A549 (cell line): ENCODE data around the gene AMPD3. TPM values are rescaled to one million over a fixed set of nuclear protein-coding genes. Genes with fewer than 3 reads are reported as not detected.

Source experiments
- ATAC-seq, 2 experiments: fragments of 200-7000 bp in 1 of 2; fragments of >200 bp in 1 of 2; cut with Nextera tagmentation in 1 of 2; cut with Tn5 transposase in 1 of 2; 3 replicates each; pipeline versions ENCODE4 v1.8.0 to v1.9.1; 2018 to 2020; ENCODE audit warnings: mild to moderate bottlenecking in 1 of 2, moderate library complexity in 1 of 2
- CTCF ChIA-PET: fragments of 300-600 bp; sonication (Branson Sonifier 250); formaldehyde crosslinking; extraction: SDS; loops from one replicate; lab custom pipeline; 2021; ENCODE audit warnings: antibody characterized with exemption, inconsistent platforms; lab: Yijun Ruan, JAX
- POLR2A ChIA-PET: fragments of 350-600 bp; formaldehyde crosslinking; extraction: SDS; loops from one replicate; lab custom pipeline; 2021; ENCODE audit warnings: antibody characterized with exemption, inconsistent platforms; lab: Yijun Ruan, JAX
- DNase-seq, 2 experiments: peaks; one replicate each; pipeline versions ENCODE4 v3.0.0 to v3.0.0-alpha.2; 2011 to 2016; ENCODE audit warnings: low read depth in 1 of 2, low spot score in 1 of 2
- FAIRE-seq: peaks from 2 replicates; lab custom pipeline; 2011; peaks lifted over from hg19 to GRCh38; lab: Jason Lieb, UNC
- H3K27ac ChIP-seq, 2 experiments: fragments of >200 bp; sonication (Bioruptor Twin); formaldehyde crosslinking; 3 replicates each; pipeline ENCODE4 v1.5.1; 2016 to 2017
- H3K4me1 ChIP-seq: fragments of >200 bp; sonication (Bioruptor Twin); formaldehyde crosslinking; 3 replicates; pipeline ENCODE4 v1.6.1; 2016
- H3K4me2 ChIP-seq: fragments of >200 bp; sonication (Bioruptor Twin); formaldehyde crosslinking; 3 replicates; pipeline ENCODE4 v1.6.1; 2016
- H3K4me3 ChIP-seq: fragments of >200 bp; sonication (Bioruptor Twin); formaldehyde crosslinking; 3 replicates; pipeline ENCODE4 v1.5.1; 2016
- H3K9me3 ChIP-seq: fragments of >200 bp; sonication (Bioruptor Twin); formaldehyde crosslinking; 3 replicates; pipeline ENCODE4 v1.6.1; 2016
- BHLHE40 ChIP-seq: IDR thresholded peaks from 2 replicates; pipeline ENCODE4 v1.6.1; 2012; ENCODE audit warnings: low read depth, low read length, inconsistent platforms
- CHD2 ChIP-seq: fragments of 150-350 bp; IDR thresholded peaks from 2 replicates; pipeline ENCODE4 v1.6.1; 2014; ENCODE audit warnings: low read length; ENCODE audit not compliant: partially characterized antibody
- CHD4 ChIP-seq: fragments of 200-600 bp; sonication (generic); IDR thresholded peaks from 2 replicates; pipeline ENCODE4 v1.6.1; 2016; ENCODE audit warnings: antibody characterized with exemption, mild to moderate bottlenecking, borderline replicate concordance
- EHF ChIP-seq: fragments of 250-450 bp; sonication (Bioruptor Pico); IDR thresholded peaks from 2 replicates; pipeline ENCODE4 v1.5.0; 2020; ENCODE audit warnings: mild to moderate bottlenecking
- EHMT2 ChIP-seq: fragments of 200-600 bp; sonication (generic); IDR thresholded peaks from 2 replicates; pipeline ENCODE4 v1.6.1; 2016; ENCODE audit warnings: antibody characterized with exemption, low read depth, mild to moderate bottlenecking, moderate library complexity
- EP300 ChIP-seq, 2 experiments: fragments of >200 bp; sonication (Bioruptor Twin); formaldehyde crosslinking; IDR thresholded peaks; 2 replicates in 1 of 2; 3 replicates in 1 of 2; pipeline ENCODE4 v1.6.1; 2016 to 2017
- ESRRA ChIP-seq: fragments of 150-350 bp; IDR thresholded peaks from 2 replicates; pipeline ENCODE4 v1.6.1; 2014; ENCODE audit warnings: mild to moderate bottlenecking, low read length, borderline replicate concordance
- FOSB ChIP-seq: fragments of 250-450 bp; sonication (Bioruptor Pico); IDR thresholded peaks from 2 replicates; pipeline ENCODE4 v1.5.0; 2020; ENCODE audit warnings: mild to moderate bottlenecking, moderate library complexity
- FOSL2 ChIP-seq, 2 experiments: fragments of 450-650 bp in 1 of 2; fragments of >200 bp in 1 of 2; sonication (Bioruptor Twin) in 1 of 2; formaldehyde crosslinking; IDR thresholded peaks; 2 replicates each; pipeline versions ENCODE4 v1.5.0 to v1.6.1; 2016 to 2020; ENCODE audit warnings: mild to moderate bottlenecking in 1 of 2, moderate library complexity in 1 of 2
- HDAC2 ChIP-seq: fragments of 200-600 bp; sonication (generic); IDR thresholded peaks from 2 replicates; pipeline ENCODE4 v1.6.1; 2016
- HEYL ChIP-seq: fragments of 250-450 bp; sonication (Bioruptor Pico); IDR thresholded peaks from 2 replicates; pipeline ENCODE4 v1.8.0; 2021; ENCODE audit warnings: mild to moderate bottlenecking, moderate library complexity
- HOXB13 ChIP-seq: fragments of 250-450 bp; sonication (Bioruptor Pico); IDR thresholded peaks from 2 replicates; pipeline ENCODE4 v1.5.0; 2020; ENCODE audit warnings: low read depth, mild to moderate bottlenecking, moderate library complexity
- HOXB5 ChIP-seq: fragments of 250-450 bp; sonication (Bioruptor Pico); IDR thresholded peaks from 2 replicates; pipeline ENCODE4 v1.5.0; 2020; ENCODE audit warnings: mild to moderate bottlenecking, moderate library complexity
- JUN ChIP-seq, 2 experiments: fragments of >200 bp; sonication (Bioruptor Twin); formaldehyde crosslinking; IDR thresholded peaks; 2 replicates in 1 of 2; 3 replicates in 1 of 2; pipeline ENCODE4 v1.6.1; 2016 to 2017
- KDM5A ChIP-seq: fragments of 200-600 bp; sonication (generic); IDR thresholded peaks from 2 replicates; pipeline ENCODE4 v1.6.1; 2016; ENCODE audit warnings: antibody characterized with exemption, mild to moderate bottlenecking
- NR3C1 ChIP-seq: fragments of >200 bp; sonication (Bioruptor Twin); formaldehyde crosslinking; IDR thresholded peaks from 3 replicates; pipeline ENCODE4 v1.6.1; 2017
- PHF8 ChIP-seq: fragments of 200-600 bp; sonication (generic); IDR thresholded peaks from 2 replicates; pipeline ENCODE4 v1.6.1; 2016; ENCODE audit warnings: low read depth, mild to moderate bottlenecking, antibody characterized with exemption, moderate library complexity, borderline replicate concordance
- POLR2AphosphoS2 ChIP-seq: conservative IDR thresholded peaks from 2 replicates; pipeline ENCODE4 v1.6.1; 2012; ENCODE audit warnings: low read length, improper control_type of control experiment, inconsistent platforms
- RCOR1 ChIP-seq: fragments of 150-350 bp; IDR thresholded peaks from 2 replicates; pipeline ENCODE4 v1.6.1; 2014; ENCODE audit warnings: antibody characterized with exemption, low read length, low read depth
- RNF2 ChIP-seq: fragments of 200-600 bp; sonication (generic); IDR thresholded peaks from 2 replicates; pipeline ENCODE4 v1.6.1; 2016; ENCODE audit warnings: low read depth, mild to moderate bottlenecking, antibody characterized with exemption, moderate library complexity, borderline replicate concordance
- WGBS: methylation state at CpG from one replicate; pipeline ENCODE4 v1.1.6; 2017; ENCODE audit errors: missing lambda C conversion rate; 5-methylcytosine and 5-hydroxymethylcytosine counted together
- polyA plus RNA-seq, 4 experiments: library from polyadenylated mRNA; depleted of rRNA in 3 of 4; stranded (reverse); fragments of >200 nt; fragmentation: RNase III in 1 of 4; extraction: RNeasy Plus Mini Kit Qiagen cat#74134 plus additional on column Dnase treatment in 1 of 4; gene quantifications; 2 replicates in 3 of 4; 3 replicates in 1 of 4; pipeline ENCODE4 v1.2.3, GENCODE V29; 2011 to 2017
- TF ChIP-seq, protein P1 (sequence below): fragments of >200 bp; sonication (Bioruptor Twin); formaldehyde crosslinking; IDR thresholded peaks from 2 replicates; pipeline ENCODE4 v1.6.1; 2016
- TF ChIP-seq, protein P2 (sequence below): fragments of 250-450 bp; sonication (Bioruptor Pico); IDR thresholded peaks from 2 replicates; pipeline ENCODE4 v1.5.0; 2020; ENCODE audit warnings: low read depth, mild to moderate bottlenecking, moderate library complexity
- TF ChIP-seq, protein P3 (sequence below): fragments of >200 bp; sonication (Bioruptor Twin); formaldehyde crosslinking; IDR thresholded peaks from 3 replicates; pipeline ENCODE4 v1.5.1; 2016
- TF ChIP-seq, protein P4 (sequence below): fragments of 250-450 bp; sonication (Bioruptor Pico); IDR thresholded peaks from 2 replicates; pipeline ENCODE4 v1.5.0; 2021; ENCODE audit warnings: mild to moderate bottlenecking, moderate library complexity, borderline replicate concordance

AMPD3 gene
- polyA plus RNA-seq, 2 of the 4 experiments (the other 2 are of a cell fraction) = 3.1 to 4.7 TPM

DNA sequence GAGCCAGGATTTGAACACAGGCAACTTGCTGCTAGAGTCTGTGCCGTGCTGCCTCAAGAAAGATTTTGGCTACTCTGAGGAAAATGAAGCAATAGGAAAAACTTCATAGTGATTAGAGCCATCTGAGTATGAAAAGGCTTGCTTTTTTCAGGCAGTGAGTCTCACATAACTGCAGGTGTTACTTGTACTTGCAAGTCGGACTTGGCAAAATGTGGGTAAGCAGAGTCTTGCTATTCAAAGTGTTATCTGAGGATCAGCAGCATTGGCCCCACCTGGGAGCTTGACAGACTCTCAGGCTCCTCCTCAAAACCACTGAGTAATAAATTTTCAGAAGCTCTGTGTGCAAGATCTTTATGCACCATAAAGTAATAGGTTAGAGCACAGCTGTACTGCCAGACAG, 67.9 kb downstream of the AMPD3 start:
- FAIRE-seq (no peak), DNase-seq (no peak), ATAC-seq (no peak)
- H3K4me3 ChIP-seq = no peak overlapping the region
- no peaks in the 10 kb centered on the region for H3K9me3 ChIP-seq
- CTCF ChIA-PET = interaction anchor here (0.6 to 1.8 kb wide), 4 partner anchors 11 to 214 kb away, joined by 3 to 6 read pairs (median 4); partner anchors contain the start of gene RNF141
- peaks cover 24% of the 10 kb centered on the region for H3K4me1 ChIP-seq
- WGBS = 83% methylated on average over 2 of the region's 2 CpGs
- no peak overlapping the region for H3K27ac ChIP-seq
- no peak overlapping the region for H3K4me2 ChIP-seq
- POLR2A ChIA-PET = no interaction called here
- TF ChIP-seq RCOR1 = no peak
- no peak for TF ChIP-seq NR3C1
- TF ChIP-seq, protein P1, sequence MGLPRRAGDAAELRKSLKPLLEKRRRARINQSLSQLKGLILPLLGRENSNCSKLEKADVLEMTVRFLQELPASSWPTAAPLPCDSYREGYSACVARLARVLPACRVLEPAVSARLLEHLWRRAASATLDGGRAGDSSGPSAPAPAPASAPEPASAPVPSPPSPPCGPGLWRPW = no peak
- no peak for TF ChIP-seq EHF (CRISPR knock-in tag)
- TF ChIP-seq ESRRA = no peak
- TF ChIP-seq EHMT2 = no peak
- no peak for TF ChIP-seq RNF2
- no peak for TF ChIP-seq CHD4
- TF ChIP-seq FOSB (CRISPR knock-in tag) = no peak
- no peak for TF ChIP-seq POLR2AphosphoS2
- TF ChIP-seq HDAC2 = no peak
- no peak for TF ChIP-seq BHLHE40
- no peak for TF ChIP-seq FOSL2 (IDR thresholded peaks at IDR 0.05)
- TF ChIP-seq FOSL2 (CRISPR knock-in tag; IDR thresholded peaks at IDR 0.05) = no peak
- TF ChIP-seq PHF8 = no peak
- no peak for TF ChIP-seq EP300 (IDR thresholded peaks at IDR 0.05)
- no peak for TF ChIP-seq CHD2
- TF ChIP-seq, protein P2, sequence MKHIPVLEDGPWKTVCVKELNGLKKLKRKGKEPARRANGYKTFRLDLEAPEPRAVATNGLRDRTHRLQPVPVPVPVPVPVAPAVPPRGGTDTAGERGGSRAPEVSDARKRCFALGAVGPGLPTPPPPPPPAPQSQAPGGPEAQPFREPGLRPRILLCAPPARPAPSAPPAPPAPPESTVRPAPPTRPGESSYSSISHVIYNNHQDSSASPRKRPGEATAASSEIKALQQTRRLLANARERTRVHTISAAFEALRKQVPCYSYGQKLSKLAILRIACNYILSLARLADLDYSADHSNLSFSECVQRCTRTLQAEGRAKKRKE = no peak
- TF ChIP-seq, protein P3, sequence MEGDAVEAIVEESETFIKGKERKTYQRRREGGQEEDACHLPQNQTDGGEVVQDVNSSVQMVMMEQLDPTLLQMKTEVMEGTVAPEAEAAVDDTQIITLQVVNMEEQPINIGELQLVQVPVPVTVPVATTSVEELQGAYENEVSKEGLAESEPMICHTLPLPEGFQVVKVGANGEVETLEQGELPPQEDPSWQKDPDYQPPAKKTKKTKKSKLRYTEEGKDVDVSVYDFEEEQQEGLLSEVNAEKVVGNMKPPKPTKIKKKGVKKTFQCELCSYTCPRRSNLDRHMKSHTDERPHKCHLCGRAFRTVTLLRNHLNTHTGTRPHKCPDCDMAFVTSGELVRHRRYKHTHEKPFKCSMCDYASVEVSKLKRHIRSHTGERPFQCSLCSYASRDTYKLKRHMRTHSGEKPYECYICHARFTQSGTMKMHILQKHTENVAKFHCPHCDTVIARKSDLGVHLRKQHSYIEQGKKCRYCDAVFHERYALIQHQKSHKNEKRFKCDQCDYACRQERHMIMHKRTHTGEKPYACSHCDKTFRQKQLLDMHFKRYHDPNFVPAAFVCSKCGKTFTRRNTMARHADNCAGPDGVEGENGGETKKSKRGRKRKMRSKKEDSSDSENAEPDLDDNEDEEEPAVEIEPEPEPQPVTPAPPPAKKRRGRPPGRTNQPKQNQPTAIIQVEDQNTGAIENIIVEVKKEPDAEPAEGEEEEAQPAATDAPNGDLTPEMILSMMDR = no peak
- no peak for TF ChIP-seq HOXB5
- no peak for TF ChIP-seq HOXB13 (CRISPR knock-in tag)

DNA sequence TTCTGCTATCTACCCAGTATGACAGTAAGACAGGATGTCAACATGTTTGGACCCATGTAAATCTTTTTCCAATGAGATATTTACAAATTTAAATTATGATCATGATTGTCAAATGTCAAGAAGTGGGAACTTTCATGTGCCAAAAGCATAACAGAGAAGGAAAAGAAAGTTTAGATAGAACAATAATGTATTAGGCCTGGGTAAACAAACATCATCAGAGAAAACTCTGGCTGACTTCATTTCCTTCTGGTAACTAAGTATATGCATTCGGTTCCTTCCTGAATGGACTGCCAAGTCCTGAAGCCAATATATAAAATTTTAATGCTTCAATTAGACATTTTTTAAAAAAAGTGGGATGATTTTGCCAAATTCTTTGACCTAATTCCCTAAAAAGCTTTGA, 69.4 kb downstream of the AMPD3 start:
- ATAC-seq = no peak
- 76% methylated on average over 1 of the region's 1 CpG for WGBS
- Histone ChIP-seq H3K4me1 (peaks cover 39% of the 10 kb centered on the region), H3K27ac (no peak overlapping the region), H3K4me2 (no peak overlapping the region), H3K4me3 (no peak overlapping the region), H3K9me3 (no peaks in the 10 kb centered on the region)
- TF ChIP-seq KDM5A (no peak), JUN (IDR thresholded peaks at IDR 0.05) (no peak), HEYL (CRISPR knock-in tag) (no peak), EHF (CRISPR knock-in tag) (no peak)
- TF ChIP-seq, protein P4, sequence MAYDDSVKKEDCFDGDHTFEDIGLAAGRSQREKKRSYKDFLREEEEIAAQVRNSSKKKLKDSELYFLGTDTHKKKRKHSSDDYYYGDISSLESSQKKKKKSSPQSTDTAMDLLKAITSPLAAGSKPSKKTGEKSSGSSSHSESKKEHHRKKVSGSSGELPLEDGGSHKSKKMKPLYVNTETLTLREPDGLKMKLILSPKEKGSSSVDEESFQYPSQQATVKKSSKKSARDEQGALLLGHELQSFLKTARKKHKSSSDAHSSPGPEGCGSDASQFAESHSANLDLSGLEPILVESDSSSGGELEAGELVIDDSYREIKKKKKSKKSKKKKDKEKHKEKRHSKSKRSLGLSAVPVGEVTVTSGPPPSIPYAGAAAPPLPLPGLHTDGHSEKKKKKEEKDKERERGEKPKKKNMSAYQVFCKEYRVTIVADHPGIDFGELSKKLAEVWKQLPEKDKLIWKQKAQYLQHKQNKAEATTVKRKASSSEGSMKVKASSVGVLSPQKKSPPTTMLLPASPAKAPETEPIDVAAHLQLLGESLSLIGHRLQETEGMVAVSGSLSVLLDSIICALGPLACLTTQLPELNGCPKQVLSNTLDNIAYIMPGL (CRISPR knock-in tag) = no peak
- TF ChIP-seq, protein P1 = no peak
- CTCF ChIA-PET = interaction anchor here (1.8 kb wide), 1 partner anchor 118 kb away, joined by 4 read pairs; no protein-coding TSS in a partner anchor
- POLR2A ChIA-PET = no interaction called here
- no peak for FAIRE-seq
- no peak for DNase-seq
